HG03457 (cell line): ENCODE measurements around the gene TRIM17.

Experiments
- ATAC-seq: cut with Tn5 transposase; IDR thresholded peaks from one replicate; pipeline ENCODE4 v1.9.1; 2021; ENCODE audit warnings: moderate number of reproducible peaks; ENCODE audit not compliant: unreplicated experiment

The TRIM17 gene

GRCh38 chr1:228370439-228370940 lies 46.2 kb downstream of the TRIM17 start:
- ATAC-seq: no peak

GRCh38 chr1:228369608-228370438 lies 46.8 kb downstream of the TRIM17 start:
- no peak for ATAC-seq

DNA sequence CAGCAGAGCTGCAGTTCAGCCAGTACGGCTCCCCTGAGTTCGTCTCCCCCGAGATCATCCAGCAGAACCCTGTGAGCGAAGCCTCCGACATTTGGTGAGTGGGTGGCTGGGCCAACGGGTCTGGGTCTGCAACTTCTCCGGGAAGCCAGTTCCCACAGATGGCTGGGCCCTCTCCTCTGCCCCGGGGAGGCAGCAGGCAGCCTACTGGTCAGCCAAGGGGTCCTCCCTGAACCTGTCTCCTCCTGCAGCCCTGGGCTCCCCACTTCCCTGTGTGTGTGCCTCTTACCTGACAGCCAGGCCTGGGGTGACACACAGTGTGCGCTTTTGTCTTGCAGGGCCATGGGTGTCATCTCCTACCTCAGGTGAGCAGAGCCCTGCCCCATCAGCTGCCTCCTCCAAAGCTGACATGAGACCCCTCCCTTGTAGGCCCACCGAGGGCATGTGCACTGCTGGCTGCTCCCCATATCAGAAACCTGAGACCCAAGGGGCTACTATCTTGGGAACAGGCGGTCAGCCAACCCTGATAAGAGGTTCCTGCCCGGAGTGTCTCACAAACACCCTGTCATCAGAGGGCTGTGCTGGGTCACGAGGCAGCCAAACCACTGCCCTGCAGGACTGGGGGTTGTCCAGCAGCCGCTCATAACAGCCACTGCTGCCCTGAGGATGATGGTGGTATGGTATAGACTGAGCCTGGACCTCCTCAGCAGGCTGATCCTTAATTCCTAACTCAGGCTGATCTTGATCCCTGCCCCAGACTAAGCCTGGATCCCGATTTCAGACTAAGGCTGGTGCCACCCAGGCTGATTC lies 47.7 kb downstream of the TRIM17 start:
- no peak for ATAC-seq

GRCh38 chr1:228367798-228368791 lies 48.6 kb downstream of the TRIM17 start:
- no peak for ATAC-seq

- ATAC-seq: no peak
Observed at GRCh38 chr1:228366866-228367741, 49.6 kb downstream of the TRIM17 start.

GRCh38 chr1:228366062-228366865 lies 50.4 kb downstream of the TRIM17 start:
- no peak for ATAC-seq

- no peak for ATAC-seq
Observed at GRCh38 chr1:228365271-228366061, 51.2 kb downstream of the TRIM17 start.

DNA sequence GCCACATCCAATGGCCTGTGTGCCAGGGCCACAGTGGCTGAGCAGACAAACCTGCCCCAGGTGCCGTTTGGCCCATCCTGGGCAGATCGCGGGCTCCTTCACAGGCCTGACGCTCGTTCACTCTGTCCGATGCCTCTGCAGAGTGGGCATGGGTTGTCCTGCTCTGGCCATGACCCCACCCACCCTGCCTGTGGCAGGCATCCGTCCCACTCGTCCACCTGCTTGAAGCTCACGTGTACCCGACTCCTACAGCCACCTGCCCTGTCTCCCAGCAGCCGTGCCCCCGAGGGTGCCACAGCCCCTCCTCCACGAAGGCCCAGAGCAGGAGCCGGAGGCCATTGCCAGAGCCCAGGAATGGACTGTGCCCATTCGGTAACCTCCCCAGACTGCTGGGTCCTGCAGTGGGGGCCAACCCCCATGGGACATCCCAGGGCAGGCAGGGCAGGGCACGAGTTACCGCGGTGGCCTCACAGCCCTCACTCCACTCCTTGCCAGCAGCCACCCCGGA lies 51.9 kb downstream of the TRIM17 start:
- ATAC-seq: no peak

GRCh38 chr1:228364068-228364705 lies 52.5 kb downstream of the TRIM17 start:
- no peak for ATAC-seq

DNA sequence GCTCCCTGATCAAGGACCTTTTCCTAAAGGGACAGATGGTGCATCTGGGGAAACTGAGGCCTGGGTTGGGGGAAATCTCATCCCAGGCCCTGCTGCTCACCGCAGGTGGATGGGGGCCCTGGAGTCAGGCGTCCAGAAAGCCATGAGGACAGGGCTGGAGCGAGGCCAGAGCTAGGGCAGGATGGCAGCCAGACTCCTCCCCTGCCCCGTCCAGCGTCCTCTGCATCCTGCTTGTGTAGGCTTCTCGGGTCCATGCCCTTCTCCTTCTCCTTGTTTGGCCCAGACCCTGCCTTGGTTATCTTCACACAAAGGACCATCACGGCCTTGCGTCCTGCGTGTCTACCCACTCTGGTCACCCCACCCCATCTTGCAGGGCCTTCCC lies 53.0 kb downstream of the TRIM17 start:
- no peak for ATAC-seq

GRCh38 chr1:228362884-228363450 lies 53.7 kb downstream of the TRIM17 start:
- ATAC-seq: no peak

DNA sequence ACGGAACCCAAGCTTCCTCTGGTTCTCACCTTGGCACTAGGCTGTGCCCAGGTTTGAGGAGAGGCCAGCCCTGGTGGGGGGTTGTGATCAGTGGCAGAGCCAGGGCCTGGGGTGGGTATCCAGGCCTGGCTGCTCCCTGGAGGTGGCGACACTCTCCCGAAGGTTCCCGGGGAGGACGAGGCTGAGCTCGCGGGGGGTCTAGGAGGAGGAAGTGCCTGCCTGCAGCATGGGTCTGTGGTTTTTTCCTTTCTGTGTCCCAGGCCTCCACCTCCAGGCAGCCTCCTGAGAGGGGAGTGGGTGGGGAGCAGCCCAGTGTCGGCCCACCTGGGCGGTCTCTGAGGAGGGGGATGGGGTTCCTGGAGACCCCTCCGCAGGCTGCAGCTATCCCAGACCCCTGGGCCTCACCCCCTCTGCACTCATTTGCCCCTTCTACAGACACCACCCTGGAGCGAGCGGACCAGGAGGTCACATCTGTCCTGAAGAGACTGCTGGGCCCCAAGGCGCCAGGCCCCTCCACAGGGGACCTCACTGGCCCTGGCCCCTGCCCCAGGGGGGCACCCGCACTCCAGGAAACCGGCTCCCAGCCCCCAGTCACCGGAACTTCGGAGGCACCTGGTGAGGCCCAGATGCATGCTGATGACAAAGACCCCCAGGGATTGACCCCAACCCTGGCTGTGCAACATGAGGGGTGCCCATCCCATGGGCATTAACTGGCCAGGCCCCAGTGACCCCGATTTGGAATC lies 54.3 kb downstream of the TRIM17 start:
- no peak for ATAC-seq

DNA sequence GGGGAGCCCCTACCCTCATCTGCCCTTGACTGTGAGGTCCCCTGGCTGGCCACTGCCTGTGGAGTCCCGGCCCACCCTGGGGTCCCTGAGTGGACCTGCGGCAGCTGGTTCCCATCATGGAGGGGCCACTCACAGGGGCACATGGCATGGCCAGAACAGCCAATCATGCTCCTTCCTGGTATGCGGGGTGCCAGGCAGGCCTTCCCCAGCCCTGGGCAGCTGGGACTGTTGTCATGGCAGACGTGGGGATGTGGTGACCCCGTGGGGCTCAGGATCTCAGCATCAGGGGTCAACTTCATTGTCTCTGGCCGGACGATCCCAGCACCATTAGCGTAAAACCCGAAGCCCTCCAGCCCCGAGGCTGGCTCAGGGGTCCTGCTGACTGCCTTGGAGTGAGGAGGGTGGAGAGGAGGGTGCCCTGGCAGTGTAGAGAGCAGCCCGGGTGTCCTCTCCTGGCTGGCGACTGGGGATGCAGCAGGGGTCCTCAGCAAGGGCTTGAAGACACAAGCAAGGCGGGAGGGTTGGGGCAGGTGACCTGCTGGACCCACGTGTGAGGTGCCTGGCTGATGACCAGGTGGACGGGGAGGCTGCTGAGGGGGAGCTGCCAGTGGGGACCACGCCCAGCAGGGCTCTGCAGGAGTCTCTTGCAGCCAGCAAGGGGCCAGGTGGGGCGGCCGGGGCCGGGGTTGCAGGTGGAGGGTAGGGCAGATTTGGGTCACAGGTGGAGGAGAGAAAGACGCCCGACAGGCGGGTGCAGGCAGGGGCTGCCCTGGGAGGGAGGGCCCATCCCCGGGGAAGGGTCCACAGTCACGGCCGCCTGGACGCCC lies 55.1 kb downstream of the TRIM17 start:
- no peak for ATAC-seq

DNA sequence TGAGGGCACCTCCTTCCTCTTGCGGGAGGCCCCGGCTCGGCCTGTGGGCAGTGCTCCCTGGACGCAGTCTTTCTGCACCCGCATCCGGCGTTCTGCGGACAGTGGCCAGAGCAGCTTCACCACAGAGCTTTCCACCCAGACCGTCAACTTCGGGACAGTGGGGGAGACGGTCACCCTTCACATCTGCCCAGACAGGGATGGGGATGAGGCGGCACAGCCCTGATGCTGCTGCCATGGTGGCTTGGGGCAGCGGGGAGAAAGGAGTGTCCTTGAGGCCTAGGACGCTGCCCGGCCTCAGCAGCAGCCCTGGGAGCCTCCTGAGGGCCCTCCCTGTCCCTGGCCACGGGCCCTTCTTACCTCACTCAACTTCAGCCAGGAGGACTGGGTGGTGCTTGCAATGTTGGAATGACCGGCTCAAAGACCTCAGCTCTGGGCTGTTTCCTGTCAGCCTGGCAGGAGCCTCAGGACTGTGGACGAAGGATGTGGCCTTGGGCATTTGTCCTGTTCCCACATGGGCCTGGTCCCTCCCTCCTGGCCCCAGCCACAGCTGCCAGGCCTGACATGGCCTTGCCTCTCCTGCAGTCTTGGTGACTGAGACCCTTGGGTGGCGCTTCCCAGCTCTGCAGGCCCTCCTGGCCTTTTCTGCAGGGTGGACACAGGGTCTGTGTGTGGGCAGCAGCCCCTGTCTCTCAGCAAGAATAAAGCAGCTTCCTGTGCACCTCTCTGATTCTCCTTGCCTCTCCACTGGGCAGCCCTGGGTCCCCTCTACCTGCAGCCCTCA lies 55.9 kb downstream of the TRIM17 start:
- no peak for ATAC-seq
